SU-DHL-6 (cell line): ENCODE data around the gene RTBDN.

Source experiments
- H2AFZ ChIP-seq: fragments of 200-600 bp; sonication (generic); 2 replicates; pipeline ENCODE4 v1.6.1; 2014; ENCODE audit warnings: low read depth, mild to moderate bottlenecking, moderate library complexity, mixed read lengths, antibody characterized with exemption, low read length; ENCODE audit not compliant: severe bottlenecking
- H3F3A ChIP-seq: fragments of 200-600 bp; shearing (Covaris generic); 2 replicates; pipeline ENCODE4 v1.6.0; 2016; ENCODE audit warnings: antibody characterized with exemption, mild to moderate bottlenecking; ENCODE audit not compliant: insufficient read depth
- H3K27ac ChIP-seq: fragments of 200-600 bp; sonication (generic); 2 replicates; pipeline ENCODE4 v1.5.1; 2016; ENCODE audit warnings: low read depth, mild to moderate bottlenecking, low read length, moderate library complexity, mixed read lengths
- H3K27me3 ChIP-seq: fragments of 200-600 bp; sonication (generic), shearing (Covaris generic); 2 replicates; pipeline ENCODE4 v1.6.0; 2014; ENCODE audit warnings: mild to moderate bottlenecking, low read length
- H3K36me3 ChIP-seq: fragments of 200-600 bp; sonication (generic); 2 replicates; pipeline ENCODE4 v1.6.1; 2014; ENCODE audit warnings: mild to moderate bottlenecking, low read length, mixed read lengths
- H3K4me2 ChIP-seq: fragments of 300-600, 200-600 bp; shearing (Covaris generic), sonication (generic); 2 replicates; pipeline ENCODE4 v1.6.0; 2014; ENCODE audit warnings: low read length, low read depth, mild to moderate bottlenecking; ENCODE audit not compliant: poor library complexity, severe bottlenecking
- H3K4me3 ChIP-seq: fragments of 200-600 bp; sonication (generic); 2 replicates; pipeline ENCODE4 v1.5.1; 2014; ENCODE audit warnings: antibody characterized with exemption, low read length, mild to moderate bottlenecking, mixed read lengths; ENCODE audit not compliant: insufficient read depth, poor library complexity, severe bottlenecking
- H3K79me2 ChIP-seq: fragments of 200-600 bp; sonication (generic); 2 replicates; pipeline ENCODE4 v1.6.1; 2014; ENCODE audit warnings: mild to moderate bottlenecking, low read length, moderate library complexity; ENCODE audit not compliant: insufficient read depth
- H3K9ac ChIP-seq: fragments of 200-600 bp; sonication (generic); 2 replicates; pipeline ENCODE4 v1.7.0; 2014; ENCODE audit warnings: mild to moderate bottlenecking, low read length
- H3K9me2 ChIP-seq: fragments of 200-600 bp; sonication (generic); replicated peaks from 2 replicates; pipeline ENCODE4 v1.6.1; 2014; ENCODE audit warnings: low read length; ENCODE audit not compliant: insufficient read depth
- H3K9me3 ChIP-seq: fragments of 200-600 bp; sonication (generic); 2 replicates; pipeline ENCODE4 v1.6.1; 2014; ENCODE audit warnings: low read length, mixed read lengths; ENCODE audit not compliant: insufficient read depth
- H4K20me1 ChIP-seq: fragments of 200-600 bp; sonication (generic); 2 replicates; pipeline ENCODE4 v1.6.1; 2014; ENCODE audit warnings: low read depth, mild to moderate bottlenecking, antibody characterized with exemption, low read length, moderate library complexity, mixed read lengths
- EZH2phosphoT487 ChIP-seq: fragments of 200-600 bp; sonication (generic), shearing (Covaris generic); conservative IDR thresholded peaks from 2 replicates; pipeline ENCODE4 v1.6.1; 2018; ENCODE audit warnings: mild to moderate bottlenecking, antibody characterized with exemption, low read length, moderate library complexity, mixed read lengths
- TF ChIP-seq, protein P1 (sequence below): fragments of 200-600 bp; sonication (generic); IDR thresholded peaks from one replicate; pipeline ENCODE4 v1.5.1; 2017; ENCODE audit warnings: antibody characterized with exemption, mild to moderate bottlenecking, low read length, moderate library complexity; ENCODE audit not compliant: insufficient read depth, poor library complexity, severe bottlenecking

Gene RTBDN

GRCh38 chr19:12859546-12859945, 25.2 kb upstream of the RTBDN start:
- no peak overlapping the region for H3K4me3 ChIP-seq
- H3F3A ChIP-seq: no peaks in the 10 kb centered on the region; the same call in 1 of the 2 replicates
- H3K36me3 ChIP-seq: no peaks in the 10 kb centered on the region
- H3K79me2 ChIP-seq: no peaks in the 10 kb centered on the region
- no peaks in the 10 kb centered on the region for H3K27me3 ChIP-seq
- H3K9ac ChIP-seq: no peak overlapping the region
- H4K20me1 ChIP-seq: no peaks in the 10 kb centered on the region
- H3K9me2 ChIP-seq: no peaks in the 10 kb centered on the region
- no peak overlapping the region for H2AFZ ChIP-seq
- no peak for TF ChIP-seq EZH2phosphoT487
- TF ChIP-seq, protein P1, sequence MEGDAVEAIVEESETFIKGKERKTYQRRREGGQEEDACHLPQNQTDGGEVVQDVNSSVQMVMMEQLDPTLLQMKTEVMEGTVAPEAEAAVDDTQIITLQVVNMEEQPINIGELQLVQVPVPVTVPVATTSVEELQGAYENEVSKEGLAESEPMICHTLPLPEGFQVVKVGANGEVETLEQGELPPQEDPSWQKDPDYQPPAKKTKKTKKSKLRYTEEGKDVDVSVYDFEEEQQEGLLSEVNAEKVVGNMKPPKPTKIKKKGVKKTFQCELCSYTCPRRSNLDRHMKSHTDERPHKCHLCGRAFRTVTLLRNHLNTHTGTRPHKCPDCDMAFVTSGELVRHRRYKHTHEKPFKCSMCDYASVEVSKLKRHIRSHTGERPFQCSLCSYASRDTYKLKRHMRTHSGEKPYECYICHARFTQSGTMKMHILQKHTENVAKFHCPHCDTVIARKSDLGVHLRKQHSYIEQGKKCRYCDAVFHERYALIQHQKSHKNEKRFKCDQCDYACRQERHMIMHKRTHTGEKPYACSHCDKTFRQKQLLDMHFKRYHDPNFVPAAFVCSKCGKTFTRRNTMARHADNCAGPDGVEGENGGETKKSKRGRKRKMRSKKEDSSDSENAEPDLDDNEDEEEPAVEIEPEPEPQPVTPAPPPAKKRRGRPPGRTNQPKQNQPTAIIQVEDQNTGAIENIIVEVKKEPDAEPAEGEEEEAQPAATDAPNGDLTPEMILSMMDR: no peak
- H3K4me2 ChIP-seq: no peak overlapping the region
- H3K9me3 ChIP-seq: no peaks in the 10 kb centered on the region
- no peak overlapping the region for H3K27ac ChIP-seq

GRCh38 chr19:12858041-12858928, 23.9 kb upstream of the RTBDN start:
- Histone ChIP-seq H3K27ac (no peak overlapping the region), H3K79me2 (no peaks in the 10 kb centered on the region), H3F3A (no peaks in the 10 kb centered on the region; the same call in 1 of the 2 replicates), H3K4me2 (no peak overlapping the region), H4K20me1 (no peaks in the 10 kb centered on the region), H3K4me3 (no peak overlapping the region), H2AFZ (no peak overlapping the region), H3K9me3 (no peaks in the 10 kb centered on the region), H3K9ac (no peak overlapping the region), H3K9me2 (no peaks in the 10 kb centered on the region), H3K27me3 (no peaks in the 10 kb centered on the region), H3K36me3 (no peaks in the 10 kb centered on the region)
- TF ChIP-seq EZH2phosphoT487: no peak
- TF ChIP-seq, protein P1: no peak

- Histone ChIP-seq H3K9ac (no peak overlapping the region), H3K36me3 (no peaks in the 10 kb centered on the region), H3K9me3 (no peaks in the 10 kb centered on the region), H3K4me2 (no peak overlapping the region), H3K79me2 (no peaks in the 10 kb centered on the region), H4K20me1 (no peaks in the 10 kb centered on the region), H3F3A (no peaks in the 10 kb centered on the region; the same call in 1 of the 2 replicates), H3K27ac (no peak overlapping the region), H2AFZ (no peak overlapping the region), H3K4me3 (no peak overlapping the region), H3K27me3 (no peaks in the 10 kb centered on the region), H3K9me2 (no peaks in the 10 kb centered on the region)
- TF ChIP-seq, protein P1: no peak
- TF ChIP-seq EZH2phosphoT487: no peak
Measured at GRCh38 chr19:12856653-12857052, 22.3 kb upstream of the RTBDN start.
